ENCODE measurements around the gene NDUFS4. TPM values are rescaled to one million over a fixed set of nuclear protein-coding genes. Genes with fewer than 3 reads are reported as not detected.
A peak's percentile ranks its signal among the peaks of the same experiment; 100 is the strongest.

NDUFS4 gene
- total and polyA plus RNA-seq, 9 of the 15 experiments (the other 6 are each of a cell fraction or from before 2014, with no cell fraction given): 68.7 to 313 (median 113) TPM

DNA sequence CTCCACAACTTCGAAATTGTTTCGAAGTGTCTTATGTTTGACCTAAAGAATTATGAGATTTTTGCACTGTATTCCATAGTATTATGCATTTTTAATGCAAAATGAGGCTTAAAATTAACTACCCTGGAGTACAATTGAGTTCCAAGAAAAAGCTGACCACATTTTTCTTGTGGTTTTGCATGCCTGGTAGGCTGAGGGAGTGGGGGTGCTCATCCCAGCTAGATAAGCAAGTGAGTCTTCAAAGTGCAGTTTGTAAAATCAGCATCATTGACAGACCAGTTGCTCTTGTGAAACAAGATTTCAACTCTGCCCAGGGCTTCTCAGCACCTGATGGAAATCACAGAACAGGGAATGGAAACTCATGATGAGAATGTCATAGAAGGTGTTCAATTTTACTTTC lies 17.0 kb upstream of the NDUFS4 start (continued):
- TF ChIP-seq ESRRA (IDR thresholded peaks at IDR 0.05; ENCODE audit: borderline replicate concordance, low read depth) (peak; percentile 94; the same call in 1 of the 2 replicates), HDAC3 (IDR thresholded peaks at IDR 0.05; ENCODE audit: borderline replicate concordance, partially characterized antibody) (peak; percentile 21), SMARCA4 (IDR thresholded peaks at IDR 0.05) (peak; percentile 81), HMBOX1 (IDR thresholded peaks at IDR 0.05) (peak; percentile 86), FOSL1 (tag; conservative IDR thresholded peaks at IDR 0.05) (peak; percentile 49), SETDB1 (IDR thresholded peaks at IDR 0.05; ENCODE audit: low read length) (no peak), LEF1 (IDR thresholded peaks at IDR 0.05) (peak; percentile 80; the same call in 1 of the 2 replicates), KDM5B (IDR thresholded peaks at IDR 0.05; ENCODE audit: insufficient replicate concordance, low read depth, low read length) (no peak), RNF2 (IDR thresholded peaks at IDR 0.05) (peak; percentile 75; the same call in 1 of the 2 replicates), MCM2 (IDR thresholded peaks at IDR 0.05; ENCODE audit: low read depth) (no peak), ZNF316 (IDR thresholded peaks at IDR 0.05) (peak; percentile 52; the same call in 1 of the 2 replicates), TCF7 (IDR thresholded peaks at IDR 0.05; ENCODE audit: borderline replicate concordance) (peak; percentile 80; the same call in 1 of the 2 replicates), L3MBTL2 (IDR thresholded peaks at IDR 0.05) (0 out of 2 replicates have a peak, but pooled peaks have one; percentile 31), SNRNP70 (optimal IDR thresholded peaks at IDR 0.05; ENCODE audit: low read depth, low read length) (no peak), PKNOX1 (IDR thresholded peaks at IDR 0.05) (0 out of 2 replicates have a peak, but pooled peaks have one; percentile 26), ZNF766 (CRISPR knock-in tag; conservative IDR thresholded peaks at IDR 0.05) (peak; percentile 62), CREB3L1 (IDR thresholded peaks at IDR 0.05; ENCODE audit: borderline replicate concordance, low read depth) (no peak), UBTF (IDR thresholded peaks at IDR 0.05; ENCODE audit: borderline replicate concordance in 1 of 2, low read depth in 2 of 2, low read length in 2 of 2) (no peak)
- TF ChIP-seq, protein P1, sequence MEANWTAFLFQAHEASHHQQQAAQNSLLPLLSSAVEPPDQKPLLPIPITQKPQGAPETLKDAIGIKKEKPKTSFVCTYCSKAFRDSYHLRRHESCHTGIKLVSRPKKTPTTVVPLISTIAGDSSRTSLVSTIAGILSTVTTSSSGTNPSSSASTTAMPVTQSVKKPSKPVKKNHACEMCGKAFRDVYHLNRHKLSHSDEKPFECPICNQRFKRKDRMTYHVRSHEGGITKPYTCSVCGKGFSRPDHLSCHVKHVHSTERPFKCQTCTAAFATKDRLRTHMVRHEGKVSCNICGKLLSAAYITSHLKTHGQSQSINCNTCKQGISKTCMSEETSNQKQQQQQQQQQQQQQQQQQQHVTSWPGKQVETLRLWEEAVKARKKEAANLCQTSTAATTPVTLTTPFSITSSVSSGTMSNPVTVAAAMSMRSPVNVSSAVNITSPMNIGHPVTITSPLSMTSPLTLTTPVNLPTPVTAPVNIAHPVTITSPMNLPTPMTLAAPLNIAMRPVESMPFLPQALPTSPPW (CRISPR knock-in tag; IDR thresholded peaks at IDR 0.05): peak; percentile 54
- TF ChIP-seq, protein P2, sequence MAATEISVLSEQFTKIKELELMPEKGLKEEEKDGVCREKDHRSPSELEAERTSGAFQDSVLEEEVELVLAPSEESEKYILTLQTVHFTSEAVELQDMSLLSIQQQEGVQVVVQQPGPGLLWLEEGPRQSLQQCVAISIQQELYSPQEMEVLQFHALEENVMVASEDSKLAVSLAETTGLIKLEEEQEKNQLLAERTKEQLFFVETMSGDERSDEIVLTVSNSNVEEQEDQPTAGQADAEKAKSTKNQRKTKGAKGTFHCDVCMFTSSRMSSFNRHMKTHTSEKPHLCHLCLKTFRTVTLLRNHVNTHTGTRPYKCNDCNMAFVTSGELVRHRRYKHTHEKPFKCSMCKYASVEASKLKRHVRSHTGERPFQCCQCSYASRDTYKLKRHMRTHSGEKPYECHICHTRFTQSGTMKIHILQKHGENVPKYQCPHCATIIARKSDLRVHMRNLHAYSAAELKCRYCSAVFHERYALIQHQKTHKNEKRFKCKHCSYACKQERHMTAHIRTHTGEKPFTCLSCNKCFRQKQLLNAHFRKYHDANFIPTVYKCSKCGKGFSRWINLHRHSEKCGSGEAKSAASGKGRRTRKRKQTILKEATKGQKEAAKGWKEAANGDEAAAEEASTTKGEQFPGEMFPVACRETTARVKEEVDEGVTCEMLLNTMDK (IDR thresholded peaks at IDR 0.05; ENCODE audit: borderline replicate concordance, insufficient read depth, low read depth, low read length, poor library complexity, severe bottlenecking): no peak
